H1 (cell line): ENCODE results near the gene TMEM63A. TPM values are rescaled to one million over a fixed set of nuclear protein-coding genes. Genes with fewer than 3 reads are reported as not detected.

ENCODE experiments used
- CHD2 ChIP-seq: IDR thresholded peaks from 2 replicates; pipeline ENCODE4 v1.6.1; 2012; ENCODE audit warnings: low read length, improper control_type of control experiment
- NRF1 ChIP-seq: IDR thresholded peaks from 2 replicates; pipeline ENCODE4 v1.6.1; 2011; ENCODE audit warnings: mild to moderate bottlenecking, low read depth, low read length, improper control_type of control experiment
- POLR2A ChIP-seq, 2 experiments: IDR thresholded peaks; 1 replicate in 1 of 2; 2 replicates in 1 of 2; pipeline ENCODE4 v1.6.1; 2011; ENCODE audit warnings: low read depth in 2 of 2, low read length in 2 of 2, mild to moderate bottlenecking in 2 of 2; ENCODE audit errors: control extremely low read depth in 1 of 2
- ZNF274 ChIP-seq: IDR thresholded peaks from 2 replicates; pipeline ENCODE4 v1.7.0; 2012; ENCODE audit warnings: low read length, borderline replicate concordance; ENCODE audit errors: extremely low read depth
- polyA plus RNA-seq, 7 experiments: library from polyadenylated mRNA; depleted of rRNA in 3 of 7; stranded (reverse) in 5 of 7; unstranded in 2 of 7; fragments of >200 nt in 5 of 7; fragments of 200-250 nt in 2 of 7; gene quantifications; 1 replicate in 5 of 7; 2 replicates in 1 of 7; 4 replicates in 1 of 7; pipeline versions ENCODE4 v1.2.1 to v1.2.3, GENCODE V29; 2011 to 2013; ENCODE audit warnings: missing spikeins in 2 of 7, mixed read lengths in 2 of 7
- total RNA-seq: library from RNA; stranded (reverse); fragmentation: NEBNext Ultra II Directional; extraction: Animal tissue kit (Norgen Biotek cat#: 25700); gene quantifications from 2 replicates; pipeline ENCODE4 v1.2.1, GENCODE V29; 2021

TMEM63A gene
- total and polyA plus RNA-seq, 2 of the 8 experiments (the other 6 are each of a cell fraction or from before 2014, with no cell fraction given): 26.1 to 55.4 TPM

DNA sequence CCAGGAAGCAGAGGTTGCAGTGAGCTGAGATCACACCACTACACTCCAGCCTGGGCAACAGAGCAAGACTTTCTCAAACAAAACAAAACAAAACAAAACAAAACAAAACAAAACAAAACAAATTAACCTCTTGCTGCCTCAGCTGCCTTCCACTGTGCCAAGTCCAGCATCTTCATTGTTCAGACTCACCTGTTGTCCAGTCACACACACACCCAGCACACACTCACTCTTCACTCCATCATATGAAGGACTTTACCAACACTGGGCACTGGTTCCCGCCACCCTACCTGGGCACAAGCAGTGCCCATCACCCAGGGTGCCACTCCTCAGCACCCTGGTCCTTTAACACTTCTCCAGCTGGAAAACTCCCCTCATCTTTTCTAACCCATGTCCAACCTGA, 27.3 kb upstream of the TMEM63A start (continued):
- TF ChIP-seq NRF1 (no peak), ZNF274 (no peak), CHD2 (no peak), POLR2A (IDR thresholded peaks at IDR 0.05; ENCODE audit: control extremely low read depth in 1 of 2, low read depth in 2 of 2, low read length in 2 of 2) (no peak)
